KMS-11 (cell line): Measurements from ENCODE around the gene KCNJ5.

Experiments
- H2AFZ ChIP-seq: fragments of 200-600 bp; sonication (generic); 2 replicates; pipeline ENCODE4 v1.6.1; 2016; ENCODE audit warnings: antibody characterized with exemption, mixed run types, low read depth
- H3K27ac ChIP-seq: fragments of 200-600 bp; sonication (generic); 2 replicates; pipeline ENCODE4 v1.6.1; 2016; ENCODE audit warnings: mild to moderate bottlenecking, mixed run types
- H3K27me3 ChIP-seq: fragments of 200-600 bp; sonication (generic); 2 replicates; pipeline ENCODE4 v1.6.1; 2017; ENCODE audit warnings: mild to moderate bottlenecking, low read depth, mixed run types, moderate library complexity; ENCODE audit not compliant: insufficient read depth
- H3K36me3 ChIP-seq: fragments of 200-600 bp; sonication (generic); 2 replicates; pipeline ENCODE4 v1.6.1; 2017; ENCODE audit warnings: mild to moderate bottlenecking, mixed run types; ENCODE audit not compliant: insufficient read depth
- H3K4me1 ChIP-seq: fragments of 200-600 bp; sonication (generic); 2 replicates; pipeline ENCODE4 v1.6.1; 2016; ENCODE audit warnings: mild to moderate bottlenecking, low read depth, mixed run types; ENCODE audit not compliant: poor library complexity, severe bottlenecking
- H3K4me2 ChIP-seq: fragments of 200-600 bp; sonication (generic); 2 replicates; pipeline ENCODE4 v1.7.0; 2016; ENCODE audit warnings: mild to moderate bottlenecking, mixed run types
- H3K4me3 ChIP-seq: fragments of 200-600 bp; sonication (generic); IDR thresholded peaks from 2 replicates; pipeline ENCODE4 v1.6.1; 2017; ENCODE audit warnings: low read depth, low read length, mixed read lengths; ENCODE audit not compliant: insufficient read depth
- H3K79me2 ChIP-seq: fragments of 200-600 bp; sonication (generic); 2 replicates; pipeline ENCODE4 v1.6.1; 2016; ENCODE audit warnings: low read depth, mixed run types; ENCODE audit not compliant: insufficient read depth
- H3K9ac ChIP-seq: fragments of 200-600 bp; sonication (generic); 2 replicates; pipeline ENCODE4 v1.6.1; 2016; ENCODE audit warnings: mild to moderate bottlenecking, mixed run types
- H4K20me1 ChIP-seq: fragments of 200-600 bp; sonication (generic); 2 replicates; pipeline ENCODE4 v1.6.1; 2016; ENCODE audit warnings: mild to moderate bottlenecking, mixed run types; ENCODE audit not compliant: insufficient read depth
- TF ChIP-seq, protein P1 (sequence below): fragments of 200-600 bp; sonication (generic); conservative IDR thresholded peaks from 2 replicates; pipeline ENCODE4 v1.6.1; 2017; ENCODE audit warnings: low read depth, mild to moderate bottlenecking, antibody characterized with exemption, low read length, moderate library complexity, mixed read lengths

KCNJ5 gene

DNA sequence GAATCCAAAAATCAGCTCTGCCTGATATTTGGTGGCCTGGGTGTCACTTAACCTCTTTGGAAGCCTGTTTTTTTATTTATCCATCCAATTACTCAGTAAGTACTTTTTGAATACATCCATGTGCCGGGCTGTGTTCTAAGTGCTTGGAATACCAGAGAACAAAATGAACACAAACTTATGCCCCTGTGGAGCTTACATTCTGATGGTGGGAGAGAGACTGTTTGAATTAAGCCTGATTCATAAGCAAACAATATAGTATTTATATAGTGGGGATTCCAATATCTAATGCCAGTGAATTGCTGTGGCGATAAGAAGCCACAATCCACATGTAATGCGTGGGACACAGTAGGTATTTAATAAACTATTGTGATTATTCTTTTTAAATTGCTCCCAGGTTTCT lies 19.4 kb downstream of the KCNJ5 start:
- Histone ChIP-seq H2AFZ (no peak overlapping the region), H4K20me1 (no peaks in the 10 kb centered on the region), H3K27ac (no peak overlapping the region), H3K4me2 (no peak overlapping the region), H3K4me1 (peaks cover 5% of the 10 kb centered on the region), H3K27me3 (no peaks in the 10 kb centered on the region), H3K4me3 (no peak overlapping the region), H3K36me3 (no peaks in the 10 kb centered on the region), H3K9ac (no peak overlapping the region), H3K79me2 (no peaks in the 10 kb centered on the region)
- TF ChIP-seq, protein P1, sequence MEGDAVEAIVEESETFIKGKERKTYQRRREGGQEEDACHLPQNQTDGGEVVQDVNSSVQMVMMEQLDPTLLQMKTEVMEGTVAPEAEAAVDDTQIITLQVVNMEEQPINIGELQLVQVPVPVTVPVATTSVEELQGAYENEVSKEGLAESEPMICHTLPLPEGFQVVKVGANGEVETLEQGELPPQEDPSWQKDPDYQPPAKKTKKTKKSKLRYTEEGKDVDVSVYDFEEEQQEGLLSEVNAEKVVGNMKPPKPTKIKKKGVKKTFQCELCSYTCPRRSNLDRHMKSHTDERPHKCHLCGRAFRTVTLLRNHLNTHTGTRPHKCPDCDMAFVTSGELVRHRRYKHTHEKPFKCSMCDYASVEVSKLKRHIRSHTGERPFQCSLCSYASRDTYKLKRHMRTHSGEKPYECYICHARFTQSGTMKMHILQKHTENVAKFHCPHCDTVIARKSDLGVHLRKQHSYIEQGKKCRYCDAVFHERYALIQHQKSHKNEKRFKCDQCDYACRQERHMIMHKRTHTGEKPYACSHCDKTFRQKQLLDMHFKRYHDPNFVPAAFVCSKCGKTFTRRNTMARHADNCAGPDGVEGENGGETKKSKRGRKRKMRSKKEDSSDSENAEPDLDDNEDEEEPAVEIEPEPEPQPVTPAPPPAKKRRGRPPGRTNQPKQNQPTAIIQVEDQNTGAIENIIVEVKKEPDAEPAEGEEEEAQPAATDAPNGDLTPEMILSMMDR = no peak

DNA sequence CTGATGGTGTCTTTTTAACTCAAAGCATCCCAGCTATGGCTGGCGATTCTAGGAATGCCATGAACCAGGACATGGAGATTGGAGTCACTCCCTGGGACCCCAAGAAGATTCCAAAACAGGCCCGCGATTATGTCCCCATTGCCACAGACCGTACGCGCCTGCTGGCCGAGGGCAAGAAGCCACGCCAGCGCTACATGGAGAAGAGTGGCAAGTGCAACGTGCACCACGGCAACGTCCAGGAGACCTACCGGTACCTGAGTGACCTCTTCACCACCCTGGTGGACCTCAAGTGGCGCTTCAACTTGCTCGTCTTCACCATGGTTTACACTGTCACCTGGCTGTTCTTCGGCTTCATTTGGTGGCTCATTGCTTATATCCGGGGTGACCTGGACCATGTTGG lies 20.1 kb downstream of the KCNJ5 start:
- Histone ChIP-seq H3K4me1 (peaks cover 3% of the 10 kb centered on the region), H3K4me3 (no peak overlapping the region), H4K20me1 (no peaks in the 10 kb centered on the region), H3K4me2 (no peak overlapping the region), H3K27me3 (no peaks in the 10 kb centered on the region), H2AFZ (no peak overlapping the region), H3K9ac (no peak overlapping the region), H3K27ac (no peak overlapping the region), H3K79me2 (no peaks in the 10 kb centered on the region), H3K36me3 (no peaks in the 10 kb centered on the region)
- TF ChIP-seq, protein P1 = no peak

DNA sequence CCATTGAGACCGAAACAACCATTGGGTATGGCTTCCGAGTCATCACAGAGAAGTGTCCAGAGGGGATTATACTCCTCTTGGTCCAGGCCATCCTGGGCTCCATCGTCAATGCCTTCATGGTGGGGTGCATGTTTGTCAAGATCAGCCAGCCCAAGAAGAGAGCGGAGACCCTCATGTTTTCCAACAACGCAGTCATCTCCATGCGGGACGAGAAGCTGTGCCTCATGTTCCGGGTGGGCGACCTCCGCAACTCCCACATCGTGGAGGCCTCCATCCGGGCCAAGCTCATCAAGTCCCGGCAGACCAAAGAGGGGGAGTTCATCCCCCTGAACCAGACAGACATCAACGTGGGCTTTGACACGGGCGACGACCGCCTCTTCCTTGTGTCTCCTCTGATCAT lies 20.5 kb downstream of the KCNJ5 start:
- Histone ChIP-seq H3K4me2 (no peak overlapping the region), H3K4me1 (no peaks in the 10 kb centered on the region), H2AFZ (no peak overlapping the region), H3K9ac (no peak overlapping the region), H3K36me3 (no peaks in the 10 kb centered on the region), H3K4me3 (no peak overlapping the region), H4K20me1 (no peaks in the 10 kb centered on the region), H3K79me2 (no peaks in the 10 kb centered on the region), H3K27me3 (no peaks in the 10 kb centered on the region), H3K27ac (no peak overlapping the region)
- TF ChIP-seq, protein P1 = no peak

DNA sequence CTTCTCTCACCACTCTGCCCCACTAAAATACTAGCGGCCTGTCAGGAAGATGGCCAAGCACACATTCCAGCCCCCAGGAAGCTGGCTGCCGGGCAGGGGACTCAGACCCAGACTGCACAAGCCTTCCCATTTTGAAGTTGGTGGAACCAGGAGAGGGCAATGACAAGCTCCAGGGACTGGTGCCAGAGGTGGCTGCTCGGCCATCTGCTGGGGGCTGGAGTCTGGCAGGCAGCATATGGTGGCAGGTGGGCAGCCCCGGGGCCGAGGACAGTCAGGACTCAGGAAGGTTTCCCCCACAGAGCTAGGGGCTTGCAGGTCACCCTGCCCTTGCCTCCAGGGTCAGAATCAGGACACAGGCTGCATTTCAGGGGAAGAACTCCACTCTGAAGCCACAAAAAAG lies 22.6 kb downstream of the KCNJ5 start:
- Histone ChIP-seq H3K4me2 (no peak overlapping the region), H3K9ac (no peak overlapping the region), H3K27me3 (no peaks in the 10 kb centered on the region), H3K4me1 (no peaks in the 10 kb centered on the region), H4K20me1 (no peaks in the 10 kb centered on the region), H2AFZ (no peak overlapping the region), H3K27ac (no peak overlapping the region), H3K79me2 (no peaks in the 10 kb centered on the region), H3K4me3 (no peak overlapping the region), H3K36me3 (no peaks in the 10 kb centered on the region)
- TF ChIP-seq, protein P1 = no peak
